ENCODE measurements around the gene TEX101. TPM values are rescaled to one million over a fixed set of nuclear protein-coding genes. Genes with fewer than 3 reads are reported as not detected.
"Not testable (repeated sequence)": the region's sequence is repeated elsewhere in the genome, so short reads cannot be mapped to it uniquely, and the experiment has no call there.

TEX101 gene
- total and polyA plus RNA-seq, 8 donors, result 0.28 TPM; not detected in 7

- H3K36me3 ChIP-seq; intact Hi-C loops (cut with DNase I; ENCODE audit: low total_unique reads); DNase-seq; H3K27ac ChIP-seq; H3K4me1 ChIP-seq; H3K4me3 ChIP-seq; H3K9me3 ChIP-seq: not testable (repeated sequence)
- H3K27me3 ChIP-seq, result peaks cover 0 to 16% (median 0%) of the 10 kb centered on the region in 3 donors
- 50 to 76% (median 57%) methylated on average over 3 of the region's 3 CpGs for WGBS, 5 donors
These were observed 21.2 kb upstream of the TEX101 start for GRCh38 chr19:43393501-43393900.

DNA sequence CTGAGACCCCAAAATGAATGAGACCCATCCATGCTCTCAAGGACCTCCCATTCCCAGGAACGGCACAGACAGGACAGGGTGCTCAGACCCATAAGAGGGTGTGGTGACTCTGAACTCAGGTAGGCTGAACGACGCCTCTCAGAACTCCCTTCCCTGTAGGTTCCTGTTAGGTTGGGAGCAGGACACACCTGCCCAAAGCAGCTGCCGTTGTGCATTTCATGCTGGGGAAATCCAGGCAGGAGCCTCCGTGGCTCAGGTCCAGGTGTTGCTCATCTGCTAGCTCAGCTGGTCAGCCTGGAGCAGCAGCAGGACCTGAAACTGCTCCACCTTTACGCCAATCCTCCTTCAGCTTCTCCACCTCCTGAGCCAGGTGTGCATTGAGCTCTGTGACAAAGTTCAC, 19.1 kb upstream of the TEX101 start:
- 31 to 44% (median 36%) methylated on average over 4 to 6 of the region's 6 CpGs for WGBS, 5 donors
- peaks cover 0 to 33% (median 0%) of the 10 kb centered on the region in 3 donors for H3K27me3 ChIP-seq
- no peaks in the 10 kb centered on the region for H3K9me3 ChIP-seq
- no peak for DNase-seq
- TF ChIP-seq EP300 (IDR thresholded peaks at IDR 0.05) (no peak), POLR2AphosphoS5 (IDR thresholded peaks at IDR 0.05) (no peak)
- TF ChIP-seq, protein P1, sequence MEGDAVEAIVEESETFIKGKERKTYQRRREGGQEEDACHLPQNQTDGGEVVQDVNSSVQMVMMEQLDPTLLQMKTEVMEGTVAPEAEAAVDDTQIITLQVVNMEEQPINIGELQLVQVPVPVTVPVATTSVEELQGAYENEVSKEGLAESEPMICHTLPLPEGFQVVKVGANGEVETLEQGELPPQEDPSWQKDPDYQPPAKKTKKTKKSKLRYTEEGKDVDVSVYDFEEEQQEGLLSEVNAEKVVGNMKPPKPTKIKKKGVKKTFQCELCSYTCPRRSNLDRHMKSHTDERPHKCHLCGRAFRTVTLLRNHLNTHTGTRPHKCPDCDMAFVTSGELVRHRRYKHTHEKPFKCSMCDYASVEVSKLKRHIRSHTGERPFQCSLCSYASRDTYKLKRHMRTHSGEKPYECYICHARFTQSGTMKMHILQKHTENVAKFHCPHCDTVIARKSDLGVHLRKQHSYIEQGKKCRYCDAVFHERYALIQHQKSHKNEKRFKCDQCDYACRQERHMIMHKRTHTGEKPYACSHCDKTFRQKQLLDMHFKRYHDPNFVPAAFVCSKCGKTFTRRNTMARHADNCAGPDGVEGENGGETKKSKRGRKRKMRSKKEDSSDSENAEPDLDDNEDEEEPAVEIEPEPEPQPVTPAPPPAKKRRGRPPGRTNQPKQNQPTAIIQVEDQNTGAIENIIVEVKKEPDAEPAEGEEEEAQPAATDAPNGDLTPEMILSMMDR (IDR thresholded peaks at IDR 0.05), result no peak
- intact Hi-C loops (cut with DNase I; ENCODE audit: low total_unique reads), result no loop called here
- no peak overlapping the region for H3K27ac ChIP-seq
- H3K36me3 ChIP-seq, result no peaks in the 10 kb centered on the region
- H3K4me1 ChIP-seq, result no peaks in the 10 kb centered on the region
- no peak overlapping the region for H3K4me3 ChIP-seq

GRCh38 chr19:43406297-43406696, 8.4 kb upstream of the TEX101 start:
- no peak for TF ChIP-seq POLR2AphosphoS5 (IDR thresholded peaks at IDR 0.05)
- no peak for TF ChIP-seq EP300 (IDR thresholded peaks at IDR 0.05)
- no peak for TF ChIP-seq POLR2A (IDR thresholded peaks at IDR 0.05)
- TF ChIP-seq, protein P1 (IDR thresholded peaks at IDR 0.05), result no peak
- no peak for DNase-seq
- Histone ChIP-seq H3K36me3 (no peaks in the 10 kb centered on the region), H3K9me3 (no peaks in the 10 kb centered on the region), H3K27ac (no peak overlapping the region), H3K4me1 (peaks cover 0 to 4% (median 0%) of the 10 kb centered on the region in 4 donors), H3K4me3 (no peak overlapping the region), H3K27me3 (peaks cover 0 to 5% (median 0%) of the 10 kb centered on the region in 3 donors)
- intact Hi-C loops (cut with DNase I; ENCODE audit: low total_unique reads), result no loop called here
- WGBS, 5 donors, result 66 to 88% (median 83%) methylated on average over 24 of the region's 24 CpGs

DNA sequence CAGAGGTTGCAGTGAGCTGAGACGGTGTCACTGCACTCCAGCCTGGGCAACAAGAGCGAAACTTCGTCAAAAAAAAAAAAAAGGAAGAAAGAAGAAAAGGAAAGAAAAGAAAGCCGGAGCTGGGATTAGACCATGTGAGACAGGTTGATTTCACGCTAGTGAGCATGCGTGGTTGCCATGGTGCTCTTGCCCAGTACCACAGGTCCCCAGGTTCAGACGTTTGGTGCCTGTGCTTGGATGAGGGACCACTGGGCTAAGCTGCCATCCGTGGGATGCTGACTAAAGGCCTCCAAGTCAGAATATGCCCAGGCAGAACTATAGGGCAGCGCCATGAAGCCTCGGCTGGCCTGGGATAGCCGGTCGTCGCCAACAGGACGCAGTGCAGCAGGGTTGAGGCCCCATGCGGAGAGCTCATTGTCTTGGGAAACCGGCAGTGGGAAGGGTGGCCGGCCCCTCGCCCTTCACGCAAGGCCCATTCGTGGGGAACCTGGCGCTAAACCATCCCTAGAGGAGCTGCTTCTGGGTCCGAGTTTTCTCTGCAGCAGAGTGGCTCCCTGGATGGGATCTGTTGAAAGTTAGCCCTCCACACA, 7.2 kb upstream of the TEX101 start:
- WGBS, 5 donors, result 81 to 95% (median 88%) methylated on average over 18 to 22 of the region's 22 CpGs
- TF ChIP-seq, protein P1 (IDR thresholded peaks at IDR 0.05), result no peak
- no peak for TF ChIP-seq POLR2A (IDR thresholded peaks at IDR 0.05)
- TF ChIP-seq EP300 (IDR thresholded peaks at IDR 0.05), result no peak
- no peak for TF ChIP-seq POLR2AphosphoS5 (IDR thresholded peaks at IDR 0.05)
- H3K9me3 ChIP-seq, result no peaks in the 10 kb centered on the region
- no peak for DNase-seq
- H3K27ac ChIP-seq, result no peak overlapping the region
- intact Hi-C loops (cut with DNase I; ENCODE audit: low total_unique reads), result no loop called here
- peaks cover 0 to 4% (median 0%) of the 10 kb centered on the region in 4 donors for H3K4me1 ChIP-seq
- no peaks in the 10 kb centered on the region for H3K36me3 ChIP-seq
- H3K4me3 ChIP-seq, result no peak overlapping the region
- peaks cover 0 to 5% (median 0%) of the 10 kb centered on the region in 3 donors for H3K27me3 ChIP-seq

GRCh38 chr19:43408043-43408442, 6.6 kb upstream of the TEX101 start:
- DNase-seq, result no peak
- no peaks in the 10 kb centered on the region for H3K36me3 ChIP-seq
- intact Hi-C loops (cut with DNase I; ENCODE audit: low total_unique reads), result no loop called here
- H3K27me3 ChIP-seq, result peaks cover 0 to 5% (median 0%) of the 10 kb centered on the region in 3 donors
- H3K4me1 ChIP-seq, result peaks cover 0 to 2% (median 0%) of the 10 kb centered on the region in 4 donors
- 89 to 94% (median 91%) methylated on average over 21 to 34 of the region's 34 CpGs for WGBS, 5 donors
- TF ChIP-seq POLR2AphosphoS5 (IDR thresholded peaks at IDR 0.05), result no peak
- no peak for TF ChIP-seq EP300 (IDR thresholded peaks at IDR 0.05)
- TF ChIP-seq POLR2A (IDR thresholded peaks at IDR 0.05), result no peak
- TF ChIP-seq, protein P1 (IDR thresholded peaks at IDR 0.05), result no peak
- no peak overlapping the region for H3K27ac ChIP-seq
- H3K9me3 ChIP-seq, result no peaks in the 10 kb centered on the region
- H3K4me3 ChIP-seq, result no peak overlapping the region
